ENCODE results near the gene NPSR1. TPM values are rescaled to one million over a fixed set of nuclear protein-coding genes. Genes with fewer than 3 reads are reported as not detected.

NPSR1 gene
- total and polyA plus RNA-seq, 9 of the 15 experiments (the other 6 are each of a cell fraction or from before 2014, with no cell fraction given), result not detected

DNA sequence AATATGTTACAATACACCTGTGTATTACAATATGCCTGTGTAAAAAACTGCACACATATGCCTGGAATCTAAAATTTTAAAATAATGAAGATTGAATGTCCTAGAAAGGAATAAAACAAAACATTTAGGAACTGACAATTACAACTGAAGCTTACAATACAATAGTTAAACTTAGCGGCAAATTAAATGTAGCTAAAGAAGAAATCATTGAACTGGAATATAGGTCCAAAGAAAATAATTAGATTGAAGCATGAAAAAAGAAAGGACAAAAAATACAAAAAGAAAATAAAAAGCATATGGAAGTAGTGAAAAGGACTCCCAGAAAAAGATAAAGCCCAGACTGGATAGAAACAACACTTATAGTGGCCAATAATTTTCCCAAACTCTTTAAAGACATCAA is 38.4 kb downstream of the NPSR1 start (continued):
- TF ChIP-seq, protein P1, sequence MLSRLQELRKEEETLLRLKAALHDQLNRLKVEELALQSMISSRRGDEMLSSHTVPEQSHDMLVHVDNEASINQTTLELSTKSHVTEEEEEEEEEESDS (CRISPR knock-in tag; IDR thresholded peaks at IDR 0.05), result no peak
- no peak for TF ChIP-seq KLF6 (CRISPR knock-in tag; IDR thresholded peaks at IDR 0.05; ENCODE audit: borderline replicate concordance)
- no peak for TF ChIP-seq RBM14 (IDR thresholded peaks at IDR 0.05; ENCODE audit: borderline replicate concordance, insufficient read depth, low read depth, low read length)

DNA sequence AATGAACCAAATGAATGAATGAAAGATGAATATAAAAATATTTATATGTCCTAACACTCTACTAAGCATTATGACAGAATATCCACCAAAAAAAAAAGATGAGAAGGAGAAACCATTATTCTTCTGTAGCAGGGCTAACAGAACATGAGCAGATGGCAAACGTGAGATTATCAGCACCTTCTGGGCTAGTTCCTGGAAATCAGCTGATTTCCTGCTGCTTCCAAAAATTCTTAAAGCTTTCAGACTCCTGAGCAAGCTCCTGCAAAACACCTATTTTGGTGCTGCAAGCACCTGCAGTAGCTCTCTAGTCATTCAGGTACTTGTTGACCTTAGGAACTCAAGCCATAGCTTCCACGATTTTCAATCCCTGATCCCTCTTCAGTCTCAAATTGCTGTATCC is 51.8 kb downstream of the NPSR1 start:
- Histone ChIP-seq H3K36me3 (ENCODE audit: control insufficient read depth, insufficient read depth, low read length) (no peaks in the 10 kb centered on the region), H2AFZ (ENCODE audit: low read depth, low read length) (no peak overlapping the region), H3K79me2 (ENCODE audit: control insufficient read depth, insufficient read depth, low read length) (no peaks in the 10 kb centered on the region), H3K4me3 (no peak overlapping the region), H3K4me2 (ENCODE audit: insufficient read depth, low read length) (no peak overlapping the region), H3K4me1 (replicated peaks in 1 of 2; ENCODE audit: control insufficient read depth in 2 of 2, insufficient read depth in 2 of 2, low read length in 2 of 2) (no peaks in the 10 kb centered on the region), H3K27ac (ENCODE audit: extremely low read depth, low read depth, low read length) (no peak overlapping the region), H4K20me1 (replicated peaks; ENCODE audit: control insufficient read depth, insufficient read depth, low read length) (no peaks in the 10 kb centered on the region), H3K9ac (ENCODE audit: insufficient read depth in 1 of 2, low read depth in 2 of 2, low read length in 2 of 2) (no peak overlapping the region), H3K27me3 (ENCODE audit: control insufficient read depth in 2 of 2, insufficient read depth in 2 of 2, low read length in 2 of 2) (no peaks in the 10 kb centered on the region), H3K9me3 (replicated peaks; ENCODE audit: control insufficient read depth, insufficient read depth, low read depth, low read length) (no peaks in the 10 kb centered on the region), H3K9me1 (ENCODE audit: control insufficient read depth, insufficient read depth, low read length) (no peaks in the 10 kb centered on the region)
- ChIA-PET POLR2A (no interaction called here), CTCF (ENCODE audit: low intra/inter-chr PET ratio) (no interaction called here)
- FAIRE-seq (no peak), ATAC-seq (no peak), DNase-seq (ENCODE audit: extremely low read depth in 1 of 4, low spot score in 3 of 4) (no peak)
- 0% methylated on average over 2 of the region's 2 CpGs for WGBS (ENCODE audit: insufficient coverage, low coverage, missing lambda C conversion rate)
- BruUV-seq (replicated peaks), result no TSS peak
- in situ Hi-C loops (cut with MboI) (no loop called here), intact Hi-C loops (cut with micrococcal nuclease) (no loop called here)
- TF ChIP-seq, protein P2, sequence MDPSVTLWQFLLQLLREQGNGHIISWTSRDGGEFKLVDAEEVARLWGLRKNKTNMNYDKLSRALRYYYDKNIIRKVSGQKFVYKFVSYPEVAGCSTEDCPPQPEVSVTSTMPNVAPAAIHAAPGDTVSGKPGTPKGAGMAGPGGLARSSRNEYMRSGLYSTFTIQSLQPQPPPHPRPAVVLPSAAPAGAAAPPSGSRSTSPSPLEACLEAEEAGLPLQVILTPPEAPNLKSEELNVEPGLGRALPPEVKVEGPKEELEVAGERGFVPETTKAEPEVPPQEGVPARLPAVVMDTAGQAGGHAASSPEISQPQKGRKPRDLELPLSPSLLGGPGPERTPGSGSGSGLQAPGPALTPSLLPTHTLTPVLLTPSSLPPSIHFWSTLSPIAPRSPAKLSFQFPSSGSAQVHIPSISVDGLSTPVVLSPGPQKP (CRISPR knock-in tag; IDR thresholded peaks at IDR 0.05), result no peak
- no peak for TF ChIP-seq TGIF2 (CRISPR knock-in tag; IDR thresholded peaks at IDR 0.05)
- TF ChIP-seq ARHGAP35 (IDR thresholded peaks at IDR 0.05; ENCODE audit: partially characterized antibody), result no peak
- no peak for TF ChIP-seq ZNF134 (CRISPR knock-in tag; conservative IDR thresholded peaks at IDR 0.05)
- TF ChIP-seq, protein P3, sequence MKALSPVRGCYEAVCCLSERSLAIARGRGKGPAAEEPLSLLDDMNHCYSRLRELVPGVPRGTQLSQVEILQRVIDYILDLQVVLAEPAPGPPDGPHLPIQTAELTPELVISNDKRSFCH (CRISPR knock-in tag; IDR thresholded peaks at IDR 0.05), result no peak
- TF ChIP-seq, protein P3 (tag; IDR thresholded peaks at IDR 0.05), result no peak
- TF ChIP-seq MAFK (IDR thresholded peaks at IDR 0.05; ENCODE audit: low read length), result no peak
- TF ChIP-seq PTRF (tag; IDR thresholded peaks at IDR 0.05), result no peak
- no peak for TF ChIP-seq ESRRB (CRISPR knock-in tag; IDR thresholded peaks at IDR 0.05; ENCODE audit: borderline replicate concordance)
- TF ChIP-seq, protein P4, sequence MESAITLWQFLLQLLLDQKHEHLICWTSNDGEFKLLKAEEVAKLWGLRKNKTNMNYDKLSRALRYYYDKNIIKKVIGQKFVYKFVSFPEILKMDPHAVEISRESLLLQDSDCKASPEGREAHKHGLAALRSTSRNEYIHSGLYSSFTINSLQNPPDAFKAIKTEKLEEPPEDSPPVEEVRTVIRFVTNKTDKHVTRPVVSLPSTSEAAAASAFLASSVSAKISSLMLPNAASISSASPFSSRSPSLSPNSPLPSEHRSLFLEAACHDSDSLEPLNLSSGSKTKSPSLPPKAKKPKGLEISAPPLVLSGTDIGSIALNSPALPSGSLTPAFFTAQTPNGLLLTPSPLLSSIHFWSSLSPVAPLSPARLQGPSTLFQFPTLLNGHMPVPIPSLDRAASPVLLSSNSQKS (CRISPR knock-in tag; IDR thresholded peaks at IDR 0.05), result no peak
- TF ChIP-seq HDAC2 (IDR thresholded peaks at IDR 0.05), result no peak
- TF ChIP-seq NFIC (IDR thresholded peaks at IDR 0.05), result no peak
- TF ChIP-seq ZNF232 (CRISPR knock-in tag; IDR thresholded peaks at IDR 0.05), result no peak
- TF ChIP-seq RBM25 (IDR thresholded peaks at IDR 0.05; ENCODE audit: low read depth, low read length, severe bottlenecking), result no peak

Measured in K562 (cell line).